MM.1S (cell line): ENCODE data around the gene THAP6.
"Not testable (repeated sequence)": the region's sequence is repeated elsewhere in the genome, so short reads cannot be mapped to it uniquely, and the experiment has no call there.

Experiments
- DNase-seq: peaks from one replicate; pipeline ENCODE4 v3.0.0-alpha.2; 2015
- H2AFZ ChIP-seq: fragments of 300-600 bp; sonication (generic); 2 replicates; pipeline ENCODE4 v1.6.0; 2016; ENCODE audit warnings: antibody characterized with exemption, low read length
- H3F3A ChIP-seq: fragments of 300-600 bp; sonication (generic); 2 replicates; pipeline ENCODE4 v1.6.1; 2016; ENCODE audit warnings: mild to moderate bottlenecking, antibody characterized with exemption, low read length, moderate library complexity, mixed read lengths; ENCODE audit not compliant: insufficient read depth
- H3K27ac ChIP-seq: fragments of 300-600 bp; sonication (generic); 2 replicates; pipeline ENCODE4 v1.5.1; 2016; ENCODE audit warnings: mild to moderate bottlenecking, low read length
- H3K27me3 ChIP-seq: fragments of 300-600 bp; sonication (generic); replicated peaks from 2 replicates; pipeline ENCODE4 v1.6.0; 2016; ENCODE audit warnings: low read length; ENCODE audit not compliant: insufficient read depth
- H3K36me3 ChIP-seq: fragments of 300-600 bp; sonication (generic); replicated peaks from 2 replicates; pipeline ENCODE4 v1.6.1; 2016; ENCODE audit warnings: mild to moderate bottlenecking, low read length, mixed read lengths; ENCODE audit not compliant: insufficient read depth
- H3K4me1 ChIP-seq: fragments of 300-600 bp; sonication (generic); 2 replicates; pipeline ENCODE4 v1.6.1; 2016; ENCODE audit warnings: low read length, mixed read lengths
- H3K4me2 ChIP-seq: fragments of 300-600 bp; sonication (generic); 2 replicates; pipeline ENCODE4 v1.6.0; 2016; ENCODE audit warnings: low read depth, low read length
- H3K4me3 ChIP-seq: fragments of 300-600 bp; sonication (generic); 2 replicates; pipeline ENCODE4 v1.5.1; 2016; ENCODE audit warnings: low read length, mixed read lengths
- H3K79me2 ChIP-seq: fragments of 300-600 bp; sonication (generic); 2 replicates; pipeline ENCODE4 v1.6.1; 2016; ENCODE audit warnings: mixed run types, low read length, mixed read lengths
- H3K9ac ChIP-seq: fragments of 300-600 bp; sonication (generic); 2 replicates; pipeline ENCODE4 v1.6.1; 2016; ENCODE audit warnings: low read length, mixed read lengths
- H3K9me2 ChIP-seq: fragments of 300-600 bp; sonication (generic); replicated peaks from 2 replicates; pipeline ENCODE4 v1.6.1; 2016; ENCODE audit warnings: mild to moderate bottlenecking, low read length, mixed read lengths; ENCODE audit not compliant: insufficient read depth
- H3K9me3 ChIP-seq: fragments of 300-600 bp; sonication (generic); replicated peaks from 2 replicates; pipeline ENCODE4 v1.6.1; 2016; ENCODE audit warnings: mild to moderate bottlenecking, low read length, mixed read lengths; ENCODE audit not compliant: insufficient read depth
- H4K20me1 ChIP-seq: fragments of 300-600 bp; sonication (generic); 2 replicates; pipeline ENCODE4 v1.6.1; 2016; ENCODE audit warnings: mild to moderate bottlenecking, low read length, moderate library complexity, mixed read lengths; ENCODE audit not compliant: insufficient read depth
- EZH2 ChIP-seq: fragments of 300-600 bp; sonication (generic); optimal IDR thresholded peaks from 2 replicates; pipeline ENCODE3; 2017; ENCODE audit warnings: low read depth, mild to moderate bottlenecking, antibody characterized with exemption, low read length, mixed read lengths
- EZH2phosphoT487 ChIP-seq: fragments of 300-600 bp; sonication (generic); IDR thresholded peaks from 2 replicates; pipeline ENCODE4 v1.6.1; 2018; ENCODE audit warnings: antibody characterized with exemption, low read length
- TF ChIP-seq, protein P1 (sequence below): fragments of 300-600 bp; sonication (generic); IDR thresholded peaks from 2 replicates; pipeline ENCODE4 v1.5.1; 2016; ENCODE audit warnings: antibody characterized with exemption, low read length, mixed read lengths

THAP6 gene

GRCh38 chr4:75542824-75543223, 28.6 kb downstream of the THAP6 start:
- TF ChIP-seq EZH2phosphoT487 (no peak), EZH2 (no peak)
- TF ChIP-seq, protein P1, sequence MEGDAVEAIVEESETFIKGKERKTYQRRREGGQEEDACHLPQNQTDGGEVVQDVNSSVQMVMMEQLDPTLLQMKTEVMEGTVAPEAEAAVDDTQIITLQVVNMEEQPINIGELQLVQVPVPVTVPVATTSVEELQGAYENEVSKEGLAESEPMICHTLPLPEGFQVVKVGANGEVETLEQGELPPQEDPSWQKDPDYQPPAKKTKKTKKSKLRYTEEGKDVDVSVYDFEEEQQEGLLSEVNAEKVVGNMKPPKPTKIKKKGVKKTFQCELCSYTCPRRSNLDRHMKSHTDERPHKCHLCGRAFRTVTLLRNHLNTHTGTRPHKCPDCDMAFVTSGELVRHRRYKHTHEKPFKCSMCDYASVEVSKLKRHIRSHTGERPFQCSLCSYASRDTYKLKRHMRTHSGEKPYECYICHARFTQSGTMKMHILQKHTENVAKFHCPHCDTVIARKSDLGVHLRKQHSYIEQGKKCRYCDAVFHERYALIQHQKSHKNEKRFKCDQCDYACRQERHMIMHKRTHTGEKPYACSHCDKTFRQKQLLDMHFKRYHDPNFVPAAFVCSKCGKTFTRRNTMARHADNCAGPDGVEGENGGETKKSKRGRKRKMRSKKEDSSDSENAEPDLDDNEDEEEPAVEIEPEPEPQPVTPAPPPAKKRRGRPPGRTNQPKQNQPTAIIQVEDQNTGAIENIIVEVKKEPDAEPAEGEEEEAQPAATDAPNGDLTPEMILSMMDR = no peak
- Histone ChIP-seq H3K79me2 (no peaks in the 10 kb centered on the region), H3K9me2 (no peaks in the 10 kb centered on the region), H3K9ac (no peak overlapping the region), H3K4me2 (no peak overlapping the region), H3K36me3 (no peaks in the 10 kb centered on the region), H3K4me3 (no peak overlapping the region), H3K9me3 (no peaks in the 10 kb centered on the region), H4K20me1 (no peaks in the 10 kb centered on the region), H3K27me3 (no peaks in the 10 kb centered on the region), H3K4me1 (0 out of 2 replicates have a peak, but pooled peaks cover 6% of the 10 kb centered on the region), H3K27ac (no peak overlapping the region), H3F3A (no peaks in the 10 kb centered on the region), H2AFZ (no peak overlapping the region)
- DNase-seq = no peak

GRCh38 chr4:75544220-75544619, 29.9 kb downstream of the THAP6 start:
- H3K4me1 ChIP-seq, H3K36me3 ChIP-seq, H3K9me2 ChIP-seq, H3K9ac ChIP-seq, H4K20me1 ChIP-seq, H3K79me2 ChIP-seq, H3K27ac ChIP-seq, H2AFZ ChIP-seq, H3K27me3 ChIP-seq, DNase-seq, H3K4me2 ChIP-seq, H3F3A ChIP-seq, H3K9me3 ChIP-seq, H3K4me3 ChIP-seq: not testable (repeated sequence)

- Histone ChIP-seq H3K9me3 (no peaks in the 10 kb centered on the region), H3K27ac (no peak overlapping the region), H3K27me3 (no peaks in the 10 kb centered on the region), H3K36me3 (no peaks in the 10 kb centered on the region), H3K4me1 (0 out of 2 replicates have a peak, but pooled peaks cover 8% of the 10 kb centered on the region), H3K79me2 (no peaks in the 10 kb centered on the region), H3K9me2 (no peaks in the 10 kb centered on the region), H4K20me1 (no peaks in the 10 kb centered on the region), H2AFZ (no peak overlapping the region), H3K4me2 (no peak overlapping the region), H3K9ac (no peak overlapping the region), H3F3A (no peaks in the 10 kb centered on the region), H3K4me3 (no peak overlapping the region)
- TF ChIP-seq EZH2phosphoT487 = no peak
- TF ChIP-seq EZH2 = no peak
- TF ChIP-seq, protein P1 = no peak
- DNase-seq = no peak
Observed at GRCh38 chr4:75544870-75545269, 30.6 kb downstream of the THAP6 start.

- no peaks in the 10 kb centered on the region for H3K9me3 ChIP-seq
- no peak overlapping the region for H3K4me2 ChIP-seq
- H3K27me3 ChIP-seq = no peaks in the 10 kb centered on the region
- TF ChIP-seq, protein P1 = no peak
- TF ChIP-seq EZH2 (no peak), EZH2phosphoT487 (no peak)
- H4K20me1 ChIP-seq = no peaks in the 10 kb centered on the region
- H3K9me2 ChIP-seq = no peaks in the 10 kb centered on the region
- H3K9ac ChIP-seq = no peak overlapping the region
- DNase-seq = no peak
- H3K4me3 ChIP-seq = no peak overlapping the region
- H2AFZ ChIP-seq = no peak overlapping the region
- no peaks in the 10 kb centered on the region for H3F3A ChIP-seq
- no peaks in the 10 kb centered on the region for H3K79me2 ChIP-seq
- H3K27ac ChIP-seq = no peak overlapping the region
- no peaks in the 10 kb centered on the region for H3K36me3 ChIP-seq
- 0 out of 2 replicates have a peak, but pooled peaks cover 8% of the 10 kb centered on the region for H3K4me1 ChIP-seq
Observed at GRCh38 chr4:75545526-75545925, 31.3 kb downstream of the THAP6 start.
